ENCODE measurements around the gene LETM1.

GRCh38 chr4:1767770-1768366 lies 88.1 kb downstream of the LETM1 start:
- TF ChIP-seq ZNF70 (CRISPR knock-in tag; IDR thresholded peaks at IDR 0.05) (no peak), RARB (CRISPR knock-in tag; IDR thresholded peaks at IDR 0.05) (no peak), CREB5 (CRISPR knock-in tag; IDR thresholded peaks at IDR 0.05; ENCODE audit: low read depth) (no peak), PATZ1 (CRISPR knock-in tag; IDR thresholded peaks at IDR 0.05; ENCODE audit: borderline replicate concordance) (no peak), BACH2 (CRISPR knock-in tag; IDR thresholded peaks at IDR 0.05; ENCODE audit: borderline replicate concordance) (no peak), POU6F1 (CRISPR knock-in tag; IDR thresholded peaks at IDR 0.05; ENCODE audit: borderline replicate concordance, low read depth) (no peak)

Data from SK-N-SH treated with all-trans-retinoic acid at 6 μM for 48 hours (cell line).